ENCODE data around the gene ICA1. TPM values are rescaled to one million over a fixed set of nuclear protein-coding genes. Genes with fewer than 3 reads are reported as not detected.

Gene ICA1
- total RNA-seq, 4 donors from 2014 or later = 21.0 to 43.3 (median 26.6) TPM

- Histone ChIP-seq H3K9me3 (no peaks in the 10 kb centered on the region), H3K27ac (no peak overlapping the region), H3K4me1 (peaks cover 17 to 20% of the 10 kb centered on the region in 2 donors), H3K36me3 (no peaks in the 10 kb centered on the region), H3K27me3 (no peaks in the 10 kb centered on the region), H3K4me3 (replicated peaks in 1 of 3) (no peak overlapping the region)
- 83 to 97% methylated on average over 1 of the region's 1 CpG for WGBS, 2 donors
- no peak for DNase-seq
- intact Hi-C loops (cut with DNase I) = no loop called here
- TF ChIP-seq POLR2A (IDR thresholded peaks at IDR 0.05) (no peak), CTCF (IDR thresholded peaks at IDR 0.05) (no peak)
Measured at GRCh38 chr7:8129318-8129659, 132.7 kb downstream of the ICA1 start.

GRCh38 chr7:8128449-8129317 lies 133.3 kb downstream of the ICA1 start:
- H3K9me3 ChIP-seq = no peaks in the 10 kb centered on the region
- H3K36me3 ChIP-seq = no peaks in the 10 kb centered on the region
- TF ChIP-seq POLR2A (IDR thresholded peaks at IDR 0.05) (no peak), CTCF (IDR thresholded peaks at IDR 0.05) (no peak)
- peaks cover 11 to 14% of the 10 kb centered on the region in 2 donors for H3K4me1 ChIP-seq
- H3K27ac ChIP-seq = no peak overlapping the region
- WGBS, 2 donors = 73 to 83% methylated on average over 12 of the region's 12 CpGs
- no peak overlapping the region for H3K4me3 ChIP-seq (replicated peaks in 1 of 3)
- DNase-seq = no peak
- H3K27me3 ChIP-seq = no peaks in the 10 kb centered on the region
- intact Hi-C loops (cut with DNase I) = no loop called here

- TF ChIP-seq POLR2A (IDR thresholded peaks at IDR 0.05) = no peak
- TF ChIP-seq CTCF (IDR thresholded peaks at IDR 0.05) = no peak
- intact Hi-C loops (cut with DNase I) = no loop called here
- Histone ChIP-seq H3K4me3 (replicated peaks in 1 of 3) (no peak overlapping the region), H3K27ac (no peak overlapping the region), H3K27me3 (no peaks in the 10 kb centered on the region), H3K4me1 (no peaks in the 10 kb centered on the region), H3K9me3 (no peaks in the 10 kb centered on the region), H3K36me3 (no peaks in the 10 kb centered on the region)
- 84 to 89% methylated on average over 2 of the region's 2 CpGs for WGBS, 2 donors
- DNase-seq = no peak
Measured at GRCh38 chr7:8126601-8127167, 135.3 kb downstream of the ICA1 start.

GRCh38 chr7:8125680-8126444 lies 136.1 kb downstream of the ICA1 start:
- Histone ChIP-seq H3K4me1 (no peaks in the 10 kb centered on the region), H3K9me3 (no peaks in the 10 kb centered on the region), H3K36me3 (no peaks in the 10 kb centered on the region), H3K27ac (no peak overlapping the region), H3K27me3 (no peaks in the 10 kb centered on the region), H3K4me3 (replicated peaks in 1 of 3) (no peak overlapping the region)
- intact Hi-C loops (cut with DNase I) = no loop called here
- peak in 1 of 2 donors; percentile 9 for DNase-seq
- TF ChIP-seq POLR2A (IDR thresholded peaks at IDR 0.05) (no peak), CTCF (IDR thresholded peaks at IDR 0.05) (no peak)
- 72 to 75% methylated on average over 8 of the region's 8 CpGs for WGBS, 2 donors

All from thyroid gland (tissue), 4 donors.